LHCN-M2 (cell line): ENCODE results near the gene ENDOV. TPM values are rescaled to one million over a fixed set of nuclear protein-coding genes. Genes with fewer than 3 reads are reported as not detected.

ENCODE experiments used
- DNase-seq: peaks from one replicate; pipeline ENCODE4 v3.0.0-alpha.2; 2012; ENCODE audit warnings: low read depth
- total RNA-seq: library from RNA; depleted of rRNA; stranded (reverse); fragments of >200 nt; gene quantifications from 2 replicates; pipeline ENCODE4 v1.2.3, GENCODE V29; 2014; rRNA removed

ENDOV gene
- total RNA-seq, 1 experiment from 2014 or later = 13.7 TPM

- DNase-seq = no peak
These were observed 67.8 kb downstream of the ENDOV start for GRCh38 chr17:80482555-80483308.

GRCh38 chr17:80485846-80486245 lies 70.9 kb downstream of the ENDOV start:
- no peak for DNase-seq

GRCh38 chr17:80486692-80487091 lies 71.7 kb downstream of the ENDOV start:
- DNase-seq = no peak

GRCh38 chr17:80487511-80487910 lies 72.5 kb downstream of the ENDOV start:
- no peak for DNase-seq

Other genes starting within 250 kb of the ENDOV start
- gene CARD14, start 245.1 kb upstream of the ENDOV start, total RNA-seq = 0.71 TPM in 1 of 2 replicates, not detected in the other
- gene SGSH, start 194.8 kb upstream of the ENDOV start, total RNA-seq = 20.4 and 25.0 TPM in 2 replicates
- gene SLC26A11, start 194.7 kb upstream of the ENDOV start, total RNA-seq = 9.6 and 9.8 TPM in 2 replicates
- gene RNF213, start 154.3 kb upstream of the ENDOV start, total RNA-seq = 53.7 and 64.9 TPM in 2 replicates
- gene NPTX1, start 61.4 kb downstream of the ENDOV start, total RNA-seq = 0.45 and 0.80 TPM in 2 replicates
- gene RPTOR, start 129.7 kb downstream of the ENDOV start, total RNA-seq = 24.1 and 25.1 TPM in 2 replicates